HG03342 (cell line): ENCODE data around the gene POTEJ.
"Not testable (repeated sequence)": the region's sequence is repeated elsewhere in the genome, so short reads cannot be mapped to it uniquely, and the experiment has no call there.

Experiments
- ATAC-seq: cut with Tn5 transposase; IDR thresholded peaks from one replicate; pipeline ENCODE4 v1.9.1; 2021; ENCODE audit warnings: mild to moderate bottlenecking, moderate library complexity; ENCODE audit not compliant: unreplicated experiment

POTEJ gene

DNA sequence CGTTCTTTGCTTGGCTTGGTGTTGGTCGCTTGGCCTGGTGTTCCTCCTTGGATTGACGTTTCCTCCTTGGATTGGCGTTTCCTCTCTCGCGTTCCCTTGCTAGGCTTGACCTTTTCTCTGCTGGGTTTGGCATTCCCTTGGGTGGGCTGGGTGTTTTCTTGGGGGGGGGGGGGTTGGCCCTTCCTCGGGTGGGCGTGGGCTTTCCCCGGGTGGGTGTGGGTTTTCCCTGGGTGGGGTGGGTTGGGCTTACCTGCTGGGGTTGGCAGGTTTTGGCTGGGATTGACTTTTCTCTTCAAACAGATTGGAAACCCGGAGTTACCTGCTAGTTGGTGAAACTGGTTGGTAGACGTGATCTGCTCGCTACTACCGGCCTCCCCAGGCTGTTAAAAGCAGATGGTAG lies at the start of gene POTEJ:
Gene POTEJ, plus strand, starts transcription at position 301 of the 400 bp plus-strand sequence. Its CDS starts 93 bp downstream, at position 394.
- ATAC-seq = not testable (repeated sequence)

DNA sequence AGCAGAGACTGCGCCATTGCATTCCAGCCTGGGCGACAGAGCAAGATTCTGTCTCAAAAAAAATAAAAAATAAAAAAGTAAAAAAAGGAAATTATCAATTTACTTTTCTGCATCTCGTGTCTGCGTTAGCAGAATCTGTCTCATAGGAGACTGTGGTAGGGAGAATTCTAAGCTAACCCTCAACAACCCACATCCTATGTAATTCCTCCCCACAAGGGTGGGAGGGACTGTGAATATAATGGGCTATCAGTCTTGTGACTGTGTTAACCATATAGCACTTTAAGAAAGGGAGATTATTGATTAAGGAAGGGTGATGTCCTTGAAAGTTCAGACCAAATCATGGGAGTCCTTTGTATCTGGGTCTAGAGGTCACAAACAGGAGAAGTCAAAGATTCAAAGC lies 45.1 kb upstream of the POTEJ start:
- not testable (repeated sequence) for ATAC-seq

DNA sequence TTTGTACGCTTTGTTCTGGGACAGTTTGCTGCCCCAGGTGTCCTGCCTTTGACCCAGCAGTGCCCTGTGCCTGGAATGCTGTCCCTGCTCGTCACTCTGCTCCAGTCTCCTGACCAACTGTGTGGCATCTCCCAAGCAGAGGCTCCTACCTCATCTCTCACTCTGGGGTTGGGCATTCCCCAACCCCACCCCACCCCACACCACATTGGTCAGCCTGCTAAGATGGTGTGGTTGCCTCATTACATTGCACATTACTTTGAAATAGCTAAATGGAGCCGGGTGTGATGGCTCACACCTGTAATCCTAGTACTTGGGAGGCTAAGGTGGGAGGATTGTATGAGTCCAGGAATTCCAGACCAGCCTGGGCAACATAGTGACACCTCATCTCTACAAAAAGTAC lies 39.3 kb upstream of the POTEJ start:
- ATAC-seq = not testable (repeated sequence)

DNA sequence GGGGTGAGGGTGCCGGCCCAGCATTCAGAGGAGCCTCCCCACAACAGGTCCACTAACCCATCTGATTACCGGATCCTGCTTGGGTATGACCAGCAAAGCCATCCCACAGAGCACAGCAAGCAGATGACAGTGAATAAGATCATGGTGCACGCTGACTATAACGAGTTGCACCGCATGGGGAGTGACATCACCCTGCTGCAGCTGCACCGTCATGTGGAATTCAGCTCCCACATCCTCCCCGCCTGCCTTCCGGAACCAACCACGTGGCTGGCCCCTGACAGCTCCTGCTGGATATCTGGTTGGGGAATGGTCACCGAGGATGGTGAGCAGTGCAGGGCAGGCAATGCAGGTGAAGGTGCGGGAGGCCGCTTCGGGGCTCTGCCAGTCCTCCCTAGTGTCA lies 37.0 kb upstream of the POTEJ start:
- not testable (repeated sequence) for ATAC-seq

DNA sequence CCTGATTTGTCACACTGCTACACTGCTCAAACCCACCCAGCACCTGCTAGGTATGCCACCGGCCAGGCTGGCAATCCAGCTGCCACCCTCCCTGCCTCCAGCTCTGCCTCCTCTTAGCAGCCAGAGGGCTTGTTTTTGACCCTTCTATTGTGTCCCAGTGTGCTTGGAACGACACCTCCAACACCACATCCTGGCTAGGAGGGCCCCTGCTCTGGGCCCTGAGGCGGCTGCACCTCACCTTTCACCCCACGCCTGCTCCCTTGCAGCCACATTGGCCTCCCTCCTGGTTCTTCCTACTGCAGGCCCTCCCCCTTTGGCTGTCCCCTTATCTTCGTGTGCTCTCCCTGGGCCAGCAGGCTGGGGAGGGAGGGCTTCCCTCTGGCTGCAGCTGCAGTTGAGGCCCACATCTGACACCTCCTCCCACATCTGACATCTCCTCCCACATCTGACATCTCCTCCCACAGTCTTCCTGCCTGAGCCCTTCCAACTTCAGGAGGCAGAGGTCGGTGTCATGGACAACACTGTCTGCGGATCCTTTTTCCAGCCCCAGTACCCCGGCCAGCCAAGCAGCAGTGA lies 34.9 kb upstream of the POTEJ start:
- not testable (repeated sequence) for ATAC-seq

DNA sequence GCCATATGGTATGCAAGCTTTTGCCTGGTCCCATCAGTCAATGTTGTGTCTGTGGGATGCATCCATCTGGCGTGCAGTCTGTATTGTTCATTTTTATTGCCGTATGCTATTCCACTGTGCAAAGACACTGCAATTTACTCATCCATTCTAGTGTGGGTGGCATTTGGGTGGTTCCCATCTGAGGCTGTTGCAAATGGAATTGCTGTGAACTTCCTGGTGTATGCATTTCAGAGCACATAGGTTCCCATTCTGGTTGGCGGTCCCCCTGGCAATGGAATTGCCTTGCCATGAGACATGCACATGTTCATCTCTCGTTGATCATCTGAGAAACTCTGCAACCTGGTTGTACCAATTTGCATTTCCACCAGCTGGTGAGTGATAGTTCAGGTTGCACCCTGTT lies 33.7 kb upstream of the POTEJ start:
- not testable (repeated sequence) for ATAC-seq

DNA sequence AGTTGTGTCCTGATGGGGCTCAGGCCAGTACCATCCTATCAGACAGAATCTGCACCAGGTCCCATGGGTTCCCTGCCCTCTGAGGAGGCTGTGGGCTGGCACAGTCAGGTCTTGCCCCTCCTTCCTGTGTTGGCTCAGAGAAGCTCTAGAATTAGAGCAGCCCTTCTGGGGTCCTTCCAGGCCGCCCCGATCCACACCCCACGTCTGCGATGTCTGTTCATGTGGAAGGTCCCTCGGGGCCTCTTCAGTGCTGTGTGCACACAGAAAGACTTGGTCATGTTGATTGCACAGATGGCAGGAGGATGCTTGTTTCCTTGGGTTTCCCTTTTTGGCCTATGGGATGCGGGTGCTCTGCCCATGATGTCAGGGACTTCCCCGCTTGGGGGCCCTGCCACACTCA lies 32.1 kb upstream of the POTEJ start:
- not testable (repeated sequence) for ATAC-seq

DNA sequence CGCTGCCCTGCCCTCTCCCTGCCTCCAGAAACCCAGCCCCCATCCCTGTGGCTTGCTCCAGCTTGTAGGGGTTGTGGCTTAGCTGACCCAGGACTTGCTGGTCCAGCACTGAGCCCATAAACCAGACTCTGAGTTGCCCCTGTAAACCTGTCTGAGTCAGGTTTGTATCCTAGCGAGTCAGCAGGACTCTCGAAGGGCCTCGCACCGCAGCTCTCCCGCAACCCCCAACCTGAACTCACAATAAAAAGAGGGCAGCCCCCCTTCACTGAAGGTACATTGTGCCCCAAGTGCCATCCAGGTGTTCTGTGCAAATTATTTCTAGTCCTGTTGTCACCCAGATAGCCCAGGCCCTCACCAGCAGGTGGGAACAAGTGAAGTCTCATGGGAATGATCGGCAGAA lies 29.7 kb upstream of the POTEJ start:
- not testable (repeated sequence) for ATAC-seq

DNA sequence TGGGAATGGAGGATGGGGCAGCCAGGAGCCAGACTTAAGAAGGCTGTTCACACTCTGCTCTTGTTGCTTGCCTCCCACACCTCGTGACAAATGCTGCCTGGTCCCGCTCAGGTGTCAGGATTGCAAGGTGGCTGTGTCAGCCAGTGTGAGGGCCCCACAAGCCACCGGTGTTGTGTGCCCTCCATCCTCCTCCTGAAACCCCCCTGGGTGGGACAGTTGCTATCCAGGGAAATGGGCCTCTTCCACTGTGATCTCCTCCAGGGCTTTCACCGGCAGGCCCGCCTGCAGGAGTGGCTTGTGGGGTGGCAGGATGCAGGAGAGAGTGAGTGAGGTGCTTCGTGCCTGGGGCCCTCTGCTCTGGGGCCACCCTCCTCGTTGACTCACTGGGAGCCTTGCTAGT lies 28.3 kb upstream of the POTEJ start:
- not testable (repeated sequence) for ATAC-seq

DNA sequence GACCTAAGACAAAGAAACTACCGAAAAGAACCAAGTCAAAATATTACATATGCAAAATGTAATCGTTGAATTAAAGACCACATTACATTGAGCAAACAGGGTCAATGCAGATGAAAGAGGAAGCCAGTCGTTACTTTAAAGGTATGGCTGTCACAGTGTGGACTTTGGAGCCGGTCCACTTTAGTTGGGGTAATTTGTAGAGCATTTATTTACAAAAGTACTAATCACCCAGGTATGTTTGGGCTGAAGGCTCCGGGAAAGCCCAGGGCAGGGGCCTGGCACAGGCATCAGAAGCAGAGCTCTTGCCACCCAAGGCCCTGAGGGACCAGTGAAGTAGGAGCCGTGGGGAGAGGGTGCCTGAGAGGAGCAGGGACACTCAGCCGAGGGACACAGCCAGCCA lies 27.7 kb upstream of the POTEJ start:
- ATAC-seq = not testable (repeated sequence)

DNA sequence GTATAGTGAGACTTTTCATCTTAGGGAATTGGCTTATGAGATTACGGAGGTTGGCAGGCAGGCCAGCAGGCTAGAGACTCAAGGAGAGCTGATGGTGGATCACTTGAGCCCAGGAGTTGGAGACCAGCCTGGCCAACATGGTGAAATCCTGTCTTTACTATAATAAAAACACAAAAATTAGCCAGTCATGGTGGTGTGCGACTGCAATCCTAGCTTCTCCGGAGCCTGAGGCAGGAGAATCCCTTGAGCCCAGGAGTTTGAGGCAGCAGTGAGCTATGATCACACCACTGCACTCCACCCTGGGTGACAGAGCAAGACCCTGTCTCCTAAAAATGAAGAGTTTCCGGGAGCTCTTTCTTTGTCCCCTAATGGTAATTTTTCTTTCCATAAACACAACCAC lies 26.5 kb upstream of the POTEJ start:
- not testable (repeated sequence) for ATAC-seq

DNA sequence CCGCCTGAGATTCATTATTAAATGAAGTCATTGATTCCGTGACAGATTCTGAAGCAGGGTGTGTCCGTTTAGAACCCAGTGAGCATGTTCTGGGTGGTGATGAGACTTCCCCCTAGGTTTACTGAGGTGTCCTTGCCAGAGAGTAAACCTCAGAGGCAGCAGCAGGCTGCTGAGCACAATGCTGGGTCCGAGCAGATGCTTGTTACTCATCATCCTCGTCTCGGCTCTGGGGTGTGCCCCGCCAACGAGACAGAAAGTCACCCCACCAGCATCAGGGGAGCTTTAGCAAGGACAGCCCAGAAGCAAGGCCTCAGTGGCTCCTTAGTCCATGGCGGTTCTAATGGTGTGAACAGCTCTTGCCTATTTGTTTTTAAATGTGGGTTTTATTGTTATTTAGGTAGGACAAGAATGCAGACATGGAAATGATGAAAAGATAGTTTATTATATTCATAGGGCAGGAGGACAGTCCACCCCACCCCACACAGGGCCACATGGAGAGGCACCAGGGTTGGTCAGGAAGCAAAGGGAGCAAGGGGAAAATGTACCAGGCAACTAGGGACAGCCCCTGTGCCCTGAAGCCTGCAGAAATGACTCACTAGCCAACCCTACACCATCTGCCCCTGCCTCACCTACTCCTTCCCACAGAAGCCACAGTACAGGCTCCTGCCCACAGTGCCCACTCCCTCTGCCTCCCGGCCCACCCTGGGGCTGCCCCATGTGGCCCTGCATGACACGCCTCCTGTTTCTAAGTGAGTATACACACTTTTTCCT lies 22.4 kb upstream of the POTEJ start:
- ATAC-seq = peak; percentile 64

DNA sequence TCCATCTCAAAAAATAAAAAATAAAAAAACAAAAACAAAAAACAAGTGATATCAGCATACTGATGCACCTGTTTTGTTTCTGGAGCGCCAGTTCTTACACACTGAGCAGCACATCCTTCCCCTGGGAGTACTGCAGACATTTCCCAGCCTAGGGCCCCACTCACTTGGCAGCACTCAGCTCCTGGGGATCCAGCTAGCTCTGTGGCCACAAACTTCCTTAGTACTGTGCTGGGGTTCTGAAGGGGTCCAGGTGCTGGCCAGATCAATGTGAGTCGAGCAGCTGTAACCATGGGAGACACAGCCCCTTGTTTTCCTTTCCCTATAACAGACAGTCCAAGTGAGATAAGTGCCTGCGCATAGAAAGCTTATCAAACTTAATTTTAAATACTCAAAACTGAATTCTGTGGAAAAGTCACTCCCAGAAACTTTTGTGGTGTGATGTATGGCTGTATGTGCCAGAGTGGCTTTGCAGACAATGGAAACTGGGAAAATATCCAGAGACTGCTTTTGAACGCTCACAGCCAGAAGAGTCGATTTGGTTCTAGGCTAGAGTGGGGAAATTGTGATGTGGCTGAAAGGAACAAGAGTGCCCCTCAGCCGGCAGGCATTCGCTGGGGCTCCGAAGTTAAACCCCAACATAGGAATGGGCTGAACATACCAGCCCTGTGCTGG lies 20.9 kb upstream of the POTEJ start:
- ATAC-seq = not testable (repeated sequence)

DNA sequence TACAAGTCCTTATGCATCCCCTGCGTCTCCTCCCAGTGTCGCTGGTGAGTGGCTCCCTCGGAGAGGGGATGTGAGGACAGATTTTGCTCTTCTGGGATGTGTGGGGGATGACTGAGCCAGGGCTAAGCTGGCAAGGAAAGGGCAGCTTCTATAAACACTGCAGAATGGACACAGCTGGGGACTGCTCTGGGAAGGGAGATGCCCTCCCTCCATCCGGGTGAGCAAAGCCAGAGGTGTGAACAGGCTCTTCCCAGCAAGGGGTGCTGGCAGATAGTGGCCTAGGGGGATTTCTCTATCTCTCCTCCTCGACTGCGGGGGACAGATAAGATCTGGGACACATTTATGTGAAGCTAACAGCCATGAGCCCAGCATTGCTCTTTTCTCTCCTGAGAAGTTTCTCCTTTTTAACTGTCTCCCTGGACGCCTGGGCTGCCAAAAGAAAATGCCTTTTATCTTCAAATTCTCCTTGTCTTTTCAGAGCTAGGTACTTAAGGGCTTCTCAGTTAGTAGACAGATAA lies 20.3 kb upstream of the POTEJ start:
- not testable (repeated sequence) for ATAC-seq

DNA sequence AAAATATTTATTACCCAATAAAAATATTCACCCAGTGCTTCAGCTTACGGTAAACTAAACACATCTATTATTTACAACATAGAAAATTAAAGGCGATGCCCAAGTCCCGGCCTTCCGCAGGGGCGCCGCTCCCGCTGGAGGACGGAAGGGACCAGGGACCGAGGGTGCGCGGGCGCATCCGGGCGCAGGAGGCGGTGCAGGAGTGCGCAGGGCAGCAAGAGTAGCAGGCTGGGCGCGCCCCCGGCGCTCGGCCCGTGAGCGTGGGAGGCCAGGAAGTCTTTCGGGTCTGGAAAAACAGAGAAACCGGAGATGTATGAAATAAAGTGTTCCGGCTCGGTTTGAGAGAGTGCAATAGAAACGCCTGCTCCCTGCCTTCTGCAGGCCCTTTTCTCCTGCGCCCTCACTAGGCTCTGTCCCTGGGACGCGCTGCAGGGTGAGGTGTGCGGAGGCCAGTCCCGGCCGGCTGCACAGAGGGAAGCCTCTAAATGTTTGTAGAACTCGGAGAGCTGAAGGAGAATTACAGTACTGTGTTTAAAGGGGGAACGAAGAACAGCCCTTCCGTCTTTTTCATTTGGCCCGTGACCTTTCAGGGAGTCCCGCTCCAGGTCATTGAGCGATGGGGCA lies 18.3 kb upstream of the POTEJ start:
- ATAC-seq = not testable (repeated sequence)

DNA sequence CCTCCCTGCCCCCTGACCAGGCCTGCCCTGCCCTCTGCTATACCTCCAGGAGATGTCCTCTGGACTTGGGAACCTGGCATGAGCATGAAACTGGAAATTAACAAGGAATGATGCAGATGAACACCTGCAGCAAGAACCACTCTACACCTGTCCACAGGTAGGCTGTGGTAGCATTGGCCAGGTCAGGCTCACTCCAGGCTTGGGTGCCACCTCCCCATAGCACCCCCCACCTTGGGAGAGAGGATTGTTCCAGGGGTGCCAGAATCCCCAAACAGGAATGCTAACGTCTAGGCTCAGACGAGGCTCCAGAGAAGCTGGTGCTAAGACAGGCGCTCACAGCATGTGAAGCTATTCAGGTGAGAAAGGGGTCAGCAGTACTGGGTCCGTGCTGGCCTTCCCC lies 17.2 kb upstream of the POTEJ start:
- ATAC-seq = not testable (repeated sequence)

DNA sequence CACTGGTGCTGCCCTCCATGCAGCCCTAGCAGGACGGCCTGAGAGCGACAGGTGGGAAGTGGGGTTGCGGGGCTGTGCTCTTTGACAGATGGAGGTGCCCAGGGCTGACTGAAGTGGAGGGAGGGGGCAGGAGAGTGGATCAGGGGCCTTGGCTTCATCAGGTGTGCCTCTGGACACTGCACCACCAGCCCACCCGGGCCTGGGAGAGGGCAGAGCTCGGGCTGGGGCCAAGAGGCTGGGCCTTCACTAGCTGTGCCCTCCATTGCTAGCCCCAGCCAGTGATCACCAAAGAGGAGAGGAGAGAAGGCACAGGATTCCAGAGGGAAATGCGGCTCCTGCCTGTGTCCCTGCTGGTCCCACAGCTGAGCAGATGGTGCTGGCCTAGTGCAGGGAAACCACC lies 14.5 kb upstream of the POTEJ start:
- not testable (repeated sequence) for ATAC-seq

DNA sequence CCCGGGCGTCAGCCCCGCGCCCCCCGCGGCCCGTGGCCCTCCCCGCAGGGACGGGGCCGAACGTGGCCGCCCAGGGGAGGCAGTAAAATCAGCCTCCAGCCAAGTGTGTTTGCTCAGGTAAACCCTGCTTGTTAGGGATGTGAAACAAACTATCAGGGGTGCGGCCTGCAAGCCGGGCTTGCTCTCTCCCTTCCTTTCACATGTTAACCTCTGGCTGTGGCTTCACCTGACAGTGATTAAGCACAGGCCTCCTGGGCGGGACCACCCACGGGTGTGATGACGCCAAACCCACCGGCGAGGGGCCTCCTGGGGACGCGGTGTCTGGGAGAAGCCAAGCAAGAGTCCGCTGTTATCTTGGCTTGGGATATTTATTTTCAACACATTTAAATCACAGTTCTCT lies 13.2 kb upstream of the POTEJ start:
- not testable (repeated sequence) for ATAC-seq

DNA sequence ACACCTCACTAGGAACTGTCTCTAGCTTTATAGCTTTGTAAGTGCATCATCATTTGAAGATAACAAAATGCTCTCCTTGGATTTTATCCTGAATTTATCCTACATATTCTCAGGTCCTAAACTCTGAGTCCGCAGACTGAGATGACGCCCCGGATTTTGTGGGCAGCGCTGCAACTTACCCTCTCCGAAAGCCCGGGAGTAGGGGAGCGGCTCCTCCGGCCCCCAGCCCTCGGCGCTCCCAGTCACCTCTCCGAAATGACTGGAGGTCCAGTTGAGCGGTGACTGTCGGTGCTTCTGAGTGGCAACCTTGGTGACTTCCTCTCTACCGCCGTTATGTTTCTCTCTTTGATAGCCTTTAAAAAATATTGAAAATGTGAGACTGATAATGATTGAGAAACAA lies 12.8 kb upstream of the POTEJ start:
- not testable (repeated sequence) for ATAC-seq

DNA sequence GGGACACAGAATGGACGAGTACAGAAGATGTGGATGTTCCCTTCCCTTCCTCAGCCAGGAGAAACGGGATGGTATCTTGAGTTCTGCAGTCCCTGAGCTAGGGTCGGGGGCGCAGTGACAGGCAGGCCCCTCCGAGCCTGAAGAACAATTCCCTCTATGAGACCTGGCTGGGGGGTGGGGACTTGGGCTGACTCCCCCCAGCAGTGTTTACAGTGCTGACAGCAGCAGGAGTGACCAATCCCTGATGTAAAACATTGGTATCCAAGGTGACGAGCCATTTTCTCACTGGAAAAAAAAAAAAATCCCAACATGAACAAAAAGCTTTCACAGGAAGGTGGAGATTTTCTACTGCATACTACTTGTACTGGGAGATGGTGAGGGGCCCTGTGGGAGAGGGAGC lies 11.8 kb upstream of the POTEJ start, which contains the start of gene CFC1:
Gene CFC1, minus strand, starts transcription at position 183 of the 400 bp plus-strand sequence. CDS start 288 bp downstream, outside the sequence.
- ATAC-seq = not testable (repeated sequence)

DNA sequence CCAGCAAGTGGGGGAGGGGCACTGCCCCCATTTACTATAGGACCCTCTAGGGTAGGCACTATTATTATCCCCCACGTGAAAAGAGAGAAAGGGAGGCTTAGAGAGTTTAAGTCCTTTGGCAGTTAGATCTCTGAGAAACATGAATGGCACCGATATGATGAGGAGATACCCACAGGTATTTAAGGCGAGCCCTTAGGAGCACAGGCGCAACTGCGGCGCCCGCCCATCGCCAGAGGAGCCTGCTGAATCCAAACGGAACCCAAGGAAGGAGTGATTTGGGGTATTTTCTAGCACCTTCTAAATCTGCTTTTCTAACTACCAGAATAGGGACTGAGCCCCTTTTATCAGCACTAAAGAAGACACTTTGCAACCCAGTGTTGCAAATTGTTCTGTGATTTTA lies 11.3 kb upstream of the POTEJ start:
- ATAC-seq = not testable (repeated sequence)
